Activated naive CD4-positive, alpha-beta T cell treated with anti-CD3 and anti-CD28 coated beads, Interleukin-2, amount 50 U/mL, for 24 hours (primary cell): ENCODE results near the gene MSMB.
A peak's percentile ranks its signal among the peaks of the same experiment; 100 is the strongest.
"Not testable (repeated sequence)": the region's sequence is repeated elsewhere in the genome, so short reads cannot be mapped to it uniquely, and the experiment has no call there.

Experiments used
- H3K27ac Mint-ChIP-seq: one replicate; pipeline ENCODE4 v1.8.0; 2021; ENCODE audit warnings: mild to moderate bottlenecking, mixed read lengths
- H3K27me3 Mint-ChIP-seq: one replicate; pipeline ENCODE4 v1.8.0; 2021; ENCODE audit warnings: mixed read lengths
- H3K36me3 Mint-ChIP-seq: one replicate; pipeline ENCODE4 v1.8.0; 2021; ENCODE audit warnings: mixed read lengths
- H3K4me1 Mint-ChIP-seq: one replicate; pipeline ENCODE4 v1.8.0; 2021; ENCODE audit warnings: mixed read lengths
- H3K4me3 Mint-ChIP-seq: one replicate; pipeline ENCODE4 v1.8.0; 2021; ENCODE audit warnings: mild to moderate bottlenecking, mixed read lengths
- H3K9me3 Mint-ChIP-seq: one replicate; pipeline ENCODE4 v1.8.0; 2021; ENCODE audit warnings: mixed read lengths

The MSMB gene

GRCh38 chr10:46012746-46013145 lies 33.3 kb downstream of the MSMB start:
- Mint-ChIP-seq H3K9me3 (no peaks in the 10 kb centered on the region), H3K4me1 (peaks cover 16% of the 10 kb centered on the region), H3K27ac (no peak overlapping the region), H3K36me3 (peaks cover 6% of the 10 kb centered on the region), H3K4me3 (no peak overlapping the region), H3K27me3 (no peaks in the 10 kb centered on the region)

- Mint-ChIP-seq H3K36me3 (peaks cover 5% of the 10 kb centered on the region), H3K9me3 (no peaks in the 10 kb centered on the region), H3K27me3 (no peaks in the 10 kb centered on the region), H3K27ac (peak overlapping the region; percentile 55), H3K4me3 (no peak overlapping the region), H3K4me1 (no peaks in the 10 kb centered on the region)
Measured at GRCh38 chr10:46006219-46006618, 39.9 kb downstream of the MSMB start.

- no peaks in the 10 kb centered on the region for H3K27me3 Mint-ChIP-seq
- peaks cover 4% of the 10 kb centered on the region for H3K36me3 Mint-ChIP-seq
- no peak overlapping the region for H3K4me3 Mint-ChIP-seq
- no peaks in the 10 kb centered on the region for H3K4me1 Mint-ChIP-seq
- H3K27ac Mint-ChIP-seq = no peak overlapping the region
- H3K9me3 Mint-ChIP-seq = no peaks in the 10 kb centered on the region
Measured at GRCh38 chr10:46005383-46005782, 40.7 kb downstream of the MSMB start.

- no peak overlapping the region for H3K27ac Mint-ChIP-seq
- H3K4me3 Mint-ChIP-seq = no peak overlapping the region
- no peaks in the 10 kb centered on the region for H3K27me3 Mint-ChIP-seq
- no peaks in the 10 kb centered on the region for H3K9me3 Mint-ChIP-seq
- H3K4me1 Mint-ChIP-seq = no peaks in the 10 kb centered on the region
- peaks cover 5% of the 10 kb centered on the region for H3K36me3 Mint-ChIP-seq
Measured at GRCh38 chr10:46004963-46005362, 41.1 kb downstream of the MSMB start.

GRCh38 chr10:46002916-46003693 lies 43.0 kb downstream of the MSMB start:
- peaks cover 16% of the 10 kb centered on the region for H3K36me3 Mint-ChIP-seq
- H3K27ac Mint-ChIP-seq = no peak overlapping the region
- H3K4me1 Mint-ChIP-seq = peaks cover 5% of the 10 kb centered on the region
- no peaks in the 10 kb centered on the region for H3K9me3 Mint-ChIP-seq
- no peaks in the 10 kb centered on the region for H3K27me3 Mint-ChIP-seq
- H3K4me3 Mint-ChIP-seq = no peak overlapping the region

GRCh38 chr10:46002189-46002687 lies 43.8 kb downstream of the MSMB start:
- H3K4me3 Mint-ChIP-seq, H3K27ac Mint-ChIP-seq, H3K4me1 Mint-ChIP-seq, H3K9me3 Mint-ChIP-seq, H3K27me3 Mint-ChIP-seq: not testable (repeated sequence)
- H3K36me3 Mint-ChIP-seq = peaks cover 18% of the 10 kb centered on the region

- Mint-ChIP-seq H3K27me3 (no peaks in the 10 kb centered on the region), H3K4me1 (peaks cover 10% of the 10 kb centered on the region), H3K27ac (peak overlapping the region; percentile 30), H3K9me3 (no peaks in the 10 kb centered on the region), H3K4me3 (no peak overlapping the region), H3K36me3 (peaks cover 19% of the 10 kb centered on the region)
Measured at GRCh38 chr10:46001187-46001756, 44.8 kb downstream of the MSMB start.

GRCh38 chr10:46000538-46000937 lies 45.5 kb downstream of the MSMB start:
- Mint-ChIP-seq H3K27me3 (no peaks in the 10 kb centered on the region), H3K36me3 (peaks cover 19% of the 10 kb centered on the region), H3K27ac (no peak overlapping the region), H3K4me1 (peaks cover 10% of the 10 kb centered on the region), H3K9me3 (no peaks in the 10 kb centered on the region), H3K4me3 (no peak overlapping the region)

- not testable (repeated sequence) for H3K27me3 Mint-ChIP-seq, H3K9me3 Mint-ChIP-seq, H3K27ac Mint-ChIP-seq, H3K4me3 Mint-ChIP-seq
- H3K36me3 Mint-ChIP-seq = peaks cover 19% of the 10 kb centered on the region
- peaks cover 10% of the 10 kb centered on the region for H3K4me1 Mint-ChIP-seq
Measured at GRCh38 chr10:45999955-46000354, 46.1 kb downstream of the MSMB start.

- Mint-ChIP-seq H3K27ac (no peak overlapping the region), H3K4me1 (peaks cover 10% of the 10 kb centered on the region), H3K9me3 (no peaks in the 10 kb centered on the region), H3K36me3 (peaks cover 23% of the 10 kb centered on the region), H3K27me3 (no peaks in the 10 kb centered on the region), H3K4me3 (no peak overlapping the region)
Measured at GRCh38 chr10:45997994-45998763, 47.9 kb downstream of the MSMB start.

GRCh38 chr10:45997557-45997956 lies 48.5 kb downstream of the MSMB start:
- peaks cover 10% of the 10 kb centered on the region for H3K4me1 Mint-ChIP-seq
- H3K9me3 Mint-ChIP-seq = no peaks in the 10 kb centered on the region
- H3K36me3 Mint-ChIP-seq = peaks cover 23% of the 10 kb centered on the region
- H3K27ac Mint-ChIP-seq = no peak overlapping the region
- H3K4me3 Mint-ChIP-seq = no peak overlapping the region
- no peaks in the 10 kb centered on the region for H3K27me3 Mint-ChIP-seq

- H3K36me3 Mint-ChIP-seq, H3K4me1 Mint-ChIP-seq, H3K9me3 Mint-ChIP-seq, H3K27me3 Mint-ChIP-seq, H3K27ac Mint-ChIP-seq, H3K4me3 Mint-ChIP-seq: not testable (repeated sequence)
Measured at GRCh38 chr10:45985590-45985989, 60.5 kb downstream of the MSMB start.

- not testable (repeated sequence) for H3K27ac Mint-ChIP-seq, H3K36me3 Mint-ChIP-seq, H3K27me3 Mint-ChIP-seq, H3K9me3 Mint-ChIP-seq, H3K4me3 Mint-ChIP-seq, H3K4me1 Mint-ChIP-seq
Measured at GRCh38 chr10:45984473-45984872, 61.6 kb downstream of the MSMB start.

- H3K4me3 Mint-ChIP-seq, H3K4me1 Mint-ChIP-seq, H3K9me3 Mint-ChIP-seq, H3K36me3 Mint-ChIP-seq, H3K27ac Mint-ChIP-seq, H3K27me3 Mint-ChIP-seq: not testable (repeated sequence)
Measured at GRCh38 chr10:45983538-45984186, 62.4 kb downstream of the MSMB start.
